Nephron (organoid): ENCODE results near the gene SH3BGRL2.
"Not testable (repeated sequence)": the region's sequence is repeated elsewhere in the genome, so short reads cannot be mapped to it uniquely, and the experiment has no call there.

Experiments used
- H3K27ac Mint-ChIP-seq, 3 experiments: 2 replicates each; pipeline ENCODE4 v1.8.0; 2020; ENCODE audit warnings: mixed read lengths in 3 of 3, mild to moderate bottlenecking in 2 of 3, moderate library complexity in 1 of 3
- H3K27me3 Mint-ChIP-seq: 2 replicates; pipeline ENCODE4 v1.8.0; 2021; ENCODE audit warnings: low read depth, mild to moderate bottlenecking, moderate library complexity, mixed read lengths
- H3K36me3 Mint-ChIP-seq: 2 replicates; pipeline ENCODE4 v1.8.0; 2020; ENCODE audit warnings: low read depth, mixed read lengths
- H3K4me1 Mint-ChIP-seq: 2 replicates; pipeline ENCODE4 v1.8.0; 2020; ENCODE audit warnings: mixed read lengths
- H3K4me3 Mint-ChIP-seq, 3 experiments: 2 replicates each; pipeline ENCODE4 v1.8.0; 2020; ENCODE audit warnings: mild to moderate bottlenecking in 3 of 3, mixed read lengths in 3 of 3, moderate library complexity in 2 of 3
- H3K9me3 Mint-ChIP-seq: 2 replicates; pipeline ENCODE4 v1.8.0; 2020; ENCODE audit warnings: mixed read lengths
- TF ChIP-seq, protein P1 (sequence below), 3 experiments: fragments of 200-600 bp; sonication (generic); IDR thresholded peaks; one replicate each; pipeline ENCODE4 v1.5.0; 2021; ENCODE audit warnings: antibody characterized with exemption in 3 of 3; ENCODE audit not compliant: unreplicated experiment in 3 of 3

SH3BGRL2 gene

DNA sequence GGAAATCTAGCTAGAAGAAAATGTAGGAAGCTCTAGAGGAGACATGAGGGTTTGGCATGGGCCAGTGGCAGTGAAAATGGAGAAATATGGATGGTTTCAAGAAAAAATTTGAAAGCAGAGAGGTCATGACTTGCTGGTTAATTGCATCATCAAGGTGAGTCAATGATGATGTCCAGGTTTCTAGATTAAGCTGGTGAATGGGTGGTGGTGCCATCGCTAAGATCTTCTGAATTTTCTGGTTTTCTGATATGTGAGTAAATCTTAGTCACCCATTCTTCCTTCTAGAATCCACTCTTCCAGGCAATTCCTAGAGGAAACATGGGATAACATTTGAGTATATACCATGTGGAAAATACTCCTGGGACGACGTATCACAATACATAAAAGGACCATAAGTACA lies 25.0 kb downstream of the SH3BGRL2 start:
- Mint-ChIP-seq H3K36me3 (peaks cover 33% of the 10 kb centered on the region), H3K9me3 (peaks cover 33% of the 10 kb centered on the region), H3K27me3 (no peaks in the 10 kb centered on the region), H3K27ac (no peak overlapping the region), H3K4me3 (no peak overlapping the region), H3K4me1 (no peaks in the 10 kb centered on the region)
- TF ChIP-seq, protein P1, sequence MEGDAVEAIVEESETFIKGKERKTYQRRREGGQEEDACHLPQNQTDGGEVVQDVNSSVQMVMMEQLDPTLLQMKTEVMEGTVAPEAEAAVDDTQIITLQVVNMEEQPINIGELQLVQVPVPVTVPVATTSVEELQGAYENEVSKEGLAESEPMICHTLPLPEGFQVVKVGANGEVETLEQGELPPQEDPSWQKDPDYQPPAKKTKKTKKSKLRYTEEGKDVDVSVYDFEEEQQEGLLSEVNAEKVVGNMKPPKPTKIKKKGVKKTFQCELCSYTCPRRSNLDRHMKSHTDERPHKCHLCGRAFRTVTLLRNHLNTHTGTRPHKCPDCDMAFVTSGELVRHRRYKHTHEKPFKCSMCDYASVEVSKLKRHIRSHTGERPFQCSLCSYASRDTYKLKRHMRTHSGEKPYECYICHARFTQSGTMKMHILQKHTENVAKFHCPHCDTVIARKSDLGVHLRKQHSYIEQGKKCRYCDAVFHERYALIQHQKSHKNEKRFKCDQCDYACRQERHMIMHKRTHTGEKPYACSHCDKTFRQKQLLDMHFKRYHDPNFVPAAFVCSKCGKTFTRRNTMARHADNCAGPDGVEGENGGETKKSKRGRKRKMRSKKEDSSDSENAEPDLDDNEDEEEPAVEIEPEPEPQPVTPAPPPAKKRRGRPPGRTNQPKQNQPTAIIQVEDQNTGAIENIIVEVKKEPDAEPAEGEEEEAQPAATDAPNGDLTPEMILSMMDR (IDR thresholded peaks at IDR 0.05; ENCODE audit: unreplicated experiment in 3 of 3) = no peak

DNA sequence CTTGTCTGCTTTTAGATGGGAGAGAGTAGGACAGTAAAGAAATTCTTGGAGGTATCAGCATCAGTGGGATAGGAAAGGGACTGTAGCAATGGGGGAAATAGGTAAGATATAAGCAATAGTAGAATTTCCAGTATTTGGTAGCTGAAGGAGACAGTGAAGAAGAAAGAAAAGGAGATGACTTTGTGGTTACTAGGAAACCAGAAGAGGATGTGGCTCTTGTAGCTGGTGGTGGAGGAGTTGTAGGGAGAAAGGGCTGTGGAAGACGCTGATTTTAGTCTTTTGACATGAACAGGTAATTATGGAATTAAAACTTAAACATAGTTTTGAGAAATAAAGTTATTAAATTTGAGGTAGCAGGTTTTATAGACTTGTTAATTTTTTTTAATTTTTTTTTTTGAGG lies 26.1 kb downstream of the SH3BGRL2 start:
- Mint-ChIP-seq H3K4me3 (no peak overlapping the region), H3K36me3 (peaks cover 42% of the 10 kb centered on the region), H3K27ac (no peak overlapping the region), H3K4me1 (no peaks in the 10 kb centered on the region), H3K27me3 (no peaks in the 10 kb centered on the region), H3K9me3 (peaks cover 42% of the 10 kb centered on the region)
- TF ChIP-seq, protein P1 (IDR thresholded peaks at IDR 0.05; ENCODE audit: unreplicated experiment in 3 of 3) = no peak

DNA sequence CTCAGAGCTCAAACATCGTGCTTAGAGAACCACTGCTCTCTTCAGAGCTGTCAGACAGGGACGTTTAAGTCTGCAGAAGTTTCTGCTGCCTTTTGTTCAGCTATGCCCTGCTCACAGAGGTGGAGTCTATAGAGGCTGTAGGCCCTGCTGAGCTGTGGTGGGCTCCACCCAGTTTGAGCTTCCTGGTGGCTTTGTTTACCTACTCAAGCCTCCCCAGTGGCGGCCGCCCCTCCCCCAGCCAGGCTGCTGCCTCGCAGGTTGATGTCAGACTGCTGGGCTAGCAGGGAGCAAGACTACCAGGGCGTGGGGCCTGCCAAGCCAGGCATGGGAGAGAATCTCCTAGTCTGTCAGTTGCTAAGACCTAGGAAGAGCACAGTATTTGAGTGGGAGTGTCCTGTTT lies 32.5 kb downstream of the SH3BGRL2 start:
- H3K4me1 Mint-ChIP-seq = not testable (repeated sequence)

DNA sequence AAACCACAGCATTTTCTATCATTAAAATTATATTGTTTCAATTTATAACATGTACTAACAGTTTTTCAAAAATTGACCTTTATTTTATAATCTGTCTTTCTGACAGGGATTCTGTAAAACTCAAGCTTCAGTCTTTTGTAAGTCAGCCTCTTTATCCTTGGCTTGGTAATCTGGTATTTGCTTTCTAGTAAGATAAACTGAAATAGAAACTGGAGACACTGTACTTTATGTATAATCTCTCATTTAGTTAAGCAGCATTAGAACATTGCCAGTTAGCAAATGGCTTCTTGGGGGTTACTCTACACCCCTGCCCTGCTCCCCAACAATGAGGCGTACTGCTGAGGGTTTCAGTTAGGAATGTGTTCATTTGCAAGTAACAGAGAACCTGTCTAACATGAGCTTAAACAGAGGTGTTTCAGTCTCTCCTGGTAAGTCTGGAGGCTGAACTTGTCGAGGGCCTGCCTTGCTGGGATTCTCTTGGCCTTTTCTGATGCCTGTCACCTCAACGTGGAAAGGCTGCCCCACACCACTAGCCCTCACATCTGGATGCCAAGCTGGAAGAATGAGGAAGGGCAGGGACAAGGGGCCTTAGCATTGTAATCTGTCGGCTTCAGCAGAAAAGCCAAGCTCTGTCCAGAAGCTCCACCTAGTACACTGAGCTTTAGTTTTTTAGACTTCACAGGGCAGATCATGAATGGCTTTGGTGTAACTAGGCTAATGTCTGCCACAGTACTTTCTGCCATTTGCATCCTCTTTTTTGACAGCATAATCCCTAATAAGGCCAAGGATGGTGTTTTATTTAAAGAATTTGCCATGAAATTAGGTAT lies 34.8 kb downstream of the SH3BGRL2 start:
- H3K36me3 Mint-ChIP-seq = peaks cover 26% of the 10 kb centered on the region
- H3K9me3 Mint-ChIP-seq = peaks cover 20% of the 10 kb centered on the region
- no peak overlapping the region for H3K27ac Mint-ChIP-seq
- TF ChIP-seq, protein P1 (IDR thresholded peaks at IDR 0.05; ENCODE audit: unreplicated experiment in 3 of 3) = no peak
- H3K4me1 Mint-ChIP-seq = peaks cover 11% of the 10 kb centered on the region
- no peaks in the 10 kb centered on the region for H3K27me3 Mint-ChIP-seq
- H3K4me3 Mint-ChIP-seq = no peak overlapping the region

More for the DNA sequence above, 32.5 kb downstream of the SH3BGRL2 start:
- Mint-ChIP-seq H3K36me3 (peaks cover 47% of the 10 kb centered on the region), H3K9me3 (peaks cover 38% of the 10 kb centered on the region)
- not testable (repeated sequence) for H3K4me3 Mint-ChIP-seq, H3K27me3 Mint-ChIP-seq, H3K27ac Mint-ChIP-seq

DNA sequence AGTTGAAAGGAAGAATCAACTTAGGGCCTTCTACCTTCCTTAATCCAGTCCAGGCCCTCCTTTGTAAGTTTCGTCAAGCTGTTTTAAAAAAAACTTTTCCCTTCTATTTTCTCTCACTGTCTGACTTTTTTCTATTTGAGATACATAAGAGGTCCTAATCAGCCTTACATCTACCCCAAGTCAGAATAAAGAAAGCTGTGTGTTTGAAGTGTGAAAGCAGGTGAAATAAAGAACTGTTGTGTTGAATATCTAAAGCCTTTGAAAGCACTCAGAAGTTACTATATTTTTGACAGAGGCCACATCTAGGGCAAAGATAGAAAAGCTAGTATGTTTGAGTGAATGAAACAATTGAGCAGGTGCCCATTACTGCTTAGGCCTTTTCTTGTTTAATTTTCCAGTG lies 35.5 kb downstream of the SH3BGRL2 start:
- no peaks in the 10 kb centered on the region for H3K27me3 Mint-ChIP-seq
- no peak overlapping the region for H3K27ac Mint-ChIP-seq
- H3K4me3 Mint-ChIP-seq = no peak overlapping the region

DNA sequence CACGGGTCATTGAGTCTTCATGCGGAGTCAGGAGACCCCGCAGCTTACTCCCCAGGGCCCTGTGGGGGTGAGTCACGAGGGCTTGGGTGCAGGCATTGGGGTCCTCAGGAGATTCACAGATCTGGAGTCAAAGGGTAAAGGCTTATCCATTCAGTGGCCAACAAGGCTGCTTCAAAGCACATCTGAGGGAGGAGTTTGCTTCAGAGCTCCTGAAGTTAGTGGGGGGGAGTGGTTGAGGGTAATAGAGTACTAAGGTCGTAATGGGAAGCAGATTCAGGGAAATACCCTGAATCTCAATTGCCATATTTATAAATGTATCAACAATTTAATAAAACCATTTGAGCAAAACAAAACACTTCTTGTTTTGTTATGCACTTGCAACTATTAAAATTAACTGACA lies 37.3 kb downstream of the SH3BGRL2 start:
- TF ChIP-seq, protein P1 (IDR thresholded peaks at IDR 0.05; ENCODE audit: unreplicated experiment in 3 of 3) = no peak
- Mint-ChIP-seq H3K4me3 (no peak overlapping the region), H3K9me3 (no peaks in the 10 kb centered on the region), H3K27me3 (no peaks in the 10 kb centered on the region), H3K27ac (no peak overlapping the region), H3K36me3 (peaks cover 10% of the 10 kb centered on the region), H3K4me1 (peaks cover 17% of the 10 kb centered on the region)

More for the DNA sequence above, 35.5 kb downstream of the SH3BGRL2 start:
- H3K9me3 Mint-ChIP-seq = peaks cover 13% of the 10 kb centered on the region
- TF ChIP-seq, protein P1 (IDR thresholded peaks at IDR 0.05; ENCODE audit: unreplicated experiment in 3 of 3) = no peak
- H3K36me3 Mint-ChIP-seq = peaks cover 19% of the 10 kb centered on the region
- H3K4me1 Mint-ChIP-seq = peaks cover 12% of the 10 kb centered on the region
